Breast epithelium (tissue), 3 donors: ENCODE data around the gene MNX1.

ENCODE experiments used
- POLR2A ChIP-seq: fragments of 450-650 bp; IDR thresholded peaks from one replicate; pipeline ENCODE4 v1.6.1; 2016; ENCODE audit warnings: antibody characterized with exemption, mild to moderate bottlenecking, moderate library complexity
- POLR2AphosphoS5 ChIP-seq, 3 donors: sonication (generic); formaldehyde crosslinking; IDR thresholded peaks; one replicate each; pipeline ENCODE4 v1.6.1; 2017; ENCODE audit warnings: antibody characterized with exemption in 3 of 3
- TF ChIP-seq, protein P1 (sequence below), 3 donors: fragments of 450-650 bp; IDR thresholded peaks; one replicate each; pipeline ENCODE4 v1.5.1; 2016 to 2017; ENCODE audit warnings: antibody characterized with exemption in 3 of 3, mild to moderate bottlenecking in 3 of 3, moderate library complexity in 3 of 3

DNA sequence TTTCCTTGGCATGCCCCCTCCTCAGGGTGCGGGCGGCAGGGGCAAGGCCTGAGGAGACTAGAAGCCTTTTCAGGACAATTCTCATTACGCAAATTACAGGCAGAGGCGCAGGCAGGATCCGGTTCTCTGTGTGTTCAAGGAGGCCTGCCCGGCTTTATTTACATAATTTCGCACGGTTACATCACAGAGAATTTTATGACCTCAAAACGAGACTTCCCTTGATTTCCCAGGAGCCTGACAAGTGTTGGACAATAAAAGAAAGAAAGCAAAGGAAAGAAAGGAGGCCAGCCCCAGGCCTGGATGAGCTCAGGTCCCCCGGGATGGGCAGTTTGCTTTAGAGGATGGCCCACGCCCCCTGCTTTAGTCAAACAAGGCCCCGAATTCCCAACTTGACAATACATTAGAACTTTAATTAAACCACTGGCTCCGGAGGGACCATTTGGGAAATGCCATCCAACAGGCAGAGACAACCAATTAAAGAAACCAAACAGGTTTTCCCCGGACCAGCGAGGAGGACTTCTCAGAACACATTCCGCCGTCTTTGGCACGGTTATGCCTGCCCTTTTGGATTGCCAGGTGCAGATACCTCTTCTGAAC, 2.9 kb downstream of the MNX1 start:
- TF ChIP-seq POLR2AphosphoS5 (IDR thresholded peaks at IDR 0.05) (no peak), POLR2A (no peak)
- TF ChIP-seq, protein P1, sequence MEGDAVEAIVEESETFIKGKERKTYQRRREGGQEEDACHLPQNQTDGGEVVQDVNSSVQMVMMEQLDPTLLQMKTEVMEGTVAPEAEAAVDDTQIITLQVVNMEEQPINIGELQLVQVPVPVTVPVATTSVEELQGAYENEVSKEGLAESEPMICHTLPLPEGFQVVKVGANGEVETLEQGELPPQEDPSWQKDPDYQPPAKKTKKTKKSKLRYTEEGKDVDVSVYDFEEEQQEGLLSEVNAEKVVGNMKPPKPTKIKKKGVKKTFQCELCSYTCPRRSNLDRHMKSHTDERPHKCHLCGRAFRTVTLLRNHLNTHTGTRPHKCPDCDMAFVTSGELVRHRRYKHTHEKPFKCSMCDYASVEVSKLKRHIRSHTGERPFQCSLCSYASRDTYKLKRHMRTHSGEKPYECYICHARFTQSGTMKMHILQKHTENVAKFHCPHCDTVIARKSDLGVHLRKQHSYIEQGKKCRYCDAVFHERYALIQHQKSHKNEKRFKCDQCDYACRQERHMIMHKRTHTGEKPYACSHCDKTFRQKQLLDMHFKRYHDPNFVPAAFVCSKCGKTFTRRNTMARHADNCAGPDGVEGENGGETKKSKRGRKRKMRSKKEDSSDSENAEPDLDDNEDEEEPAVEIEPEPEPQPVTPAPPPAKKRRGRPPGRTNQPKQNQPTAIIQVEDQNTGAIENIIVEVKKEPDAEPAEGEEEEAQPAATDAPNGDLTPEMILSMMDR (IDR thresholded peaks at IDR 0.05), result no peak
